ENCODE data around the gene FBXL20.

- TF ChIP-seq CTCF (IDR thresholded peaks at IDR 0.05) = no peak
- TF ChIP-seq POLR2A (IDR thresholded peaks at IDR 0.05) = no peak
Measured at GRCh38 chr17:39212195-39212810, 189.1 kb downstream of the FBXL20 start.

All from breast epithelium (tissue), 3 donors.